ENCODE results near the gene LDLRAD2. TPM values are rescaled to one million over a fixed set of nuclear protein-coding genes. Genes with fewer than 3 reads are reported as not detected.
"Not testable (repeated sequence)": the region's sequence is repeated elsewhere in the genome, so short reads cannot be mapped to it uniquely, and the experiment has no call there.

Gene LDLRAD2
- total RNA-seq, 1 donor from 2014 or later: not detected

DNA sequence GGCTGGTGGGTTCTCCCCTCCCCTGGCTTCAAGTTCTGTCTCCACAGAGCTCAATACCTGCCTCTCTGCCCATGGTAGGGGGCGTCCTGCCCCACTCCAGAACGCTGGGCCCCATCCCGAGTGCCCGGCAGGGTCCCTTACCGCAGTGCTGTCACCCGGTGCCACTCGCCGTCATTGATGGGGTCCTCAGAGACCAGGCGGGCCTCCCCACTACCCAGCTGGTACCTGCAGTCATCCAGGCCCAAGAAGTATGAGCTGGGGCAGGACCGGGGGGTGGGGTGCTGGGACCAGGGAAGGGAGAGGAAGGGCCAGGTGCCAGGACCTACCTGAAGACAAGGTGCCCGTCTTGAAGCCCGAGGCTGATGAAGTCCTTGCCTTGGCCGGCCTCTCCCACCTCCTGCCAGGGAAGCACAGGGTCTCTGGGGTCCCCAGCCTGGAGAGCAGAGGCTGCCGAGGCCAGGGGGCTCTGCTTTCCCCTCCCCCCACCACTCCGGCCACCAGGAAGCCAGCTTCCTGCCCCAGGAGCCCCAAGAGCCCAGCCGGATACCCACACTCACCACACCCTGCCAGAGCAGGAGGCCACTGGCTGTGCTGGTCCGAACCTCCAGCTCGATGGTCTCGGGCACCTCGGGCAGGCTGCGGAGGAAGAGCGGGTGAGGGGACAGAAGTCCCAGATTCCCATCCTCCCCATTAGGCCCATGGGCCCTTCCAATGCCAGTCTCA lies 12.1 kb downstream of the LDLRAD2 start:
- DNase-seq (ENCODE audit: low read depth in 2 of 2): no peak

DNA sequence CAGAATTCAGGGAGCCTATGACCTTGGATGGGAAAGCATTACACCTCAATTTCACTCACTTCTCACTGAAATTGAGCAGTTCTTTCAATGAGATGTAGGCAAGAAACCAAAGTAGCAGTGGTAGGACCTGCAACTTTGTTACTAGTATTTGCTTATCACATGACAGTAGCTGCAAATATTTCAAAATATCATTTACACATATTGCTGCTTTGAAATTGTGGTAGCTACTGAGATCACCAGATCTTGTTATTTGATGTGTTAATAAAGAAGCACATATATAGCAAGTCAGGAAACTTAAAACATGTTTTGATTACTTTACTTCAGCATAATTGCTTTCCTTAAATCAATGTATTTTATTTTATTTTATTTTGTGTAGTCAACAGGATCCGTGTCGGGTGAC lies 12.9 kb downstream of the LDLRAD2 start:
- DNase-seq (ENCODE audit: low read depth in 2 of 2): no peak

DNA sequence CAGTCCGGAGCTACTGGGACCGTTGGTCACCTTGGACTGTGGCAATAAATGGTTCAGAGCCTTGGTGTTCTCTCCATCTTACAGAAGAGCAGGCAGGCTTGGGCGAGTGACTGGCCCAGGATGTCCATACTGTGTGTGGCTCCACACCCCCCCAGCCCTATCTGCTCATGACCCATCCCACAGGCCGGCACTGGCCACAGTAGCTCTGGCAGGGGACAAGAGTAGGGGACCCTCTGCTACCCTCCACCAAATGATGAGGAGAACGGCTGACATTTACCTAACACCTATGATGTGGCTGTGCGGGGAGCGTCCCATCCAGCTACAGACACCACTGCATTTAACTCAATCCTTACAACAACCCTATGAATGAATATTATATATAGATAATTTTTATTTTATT lies 13.3 kb downstream of the LDLRAD2 start:
- no peak for DNase-seq (ENCODE audit: low read depth in 2 of 2)

DNA sequence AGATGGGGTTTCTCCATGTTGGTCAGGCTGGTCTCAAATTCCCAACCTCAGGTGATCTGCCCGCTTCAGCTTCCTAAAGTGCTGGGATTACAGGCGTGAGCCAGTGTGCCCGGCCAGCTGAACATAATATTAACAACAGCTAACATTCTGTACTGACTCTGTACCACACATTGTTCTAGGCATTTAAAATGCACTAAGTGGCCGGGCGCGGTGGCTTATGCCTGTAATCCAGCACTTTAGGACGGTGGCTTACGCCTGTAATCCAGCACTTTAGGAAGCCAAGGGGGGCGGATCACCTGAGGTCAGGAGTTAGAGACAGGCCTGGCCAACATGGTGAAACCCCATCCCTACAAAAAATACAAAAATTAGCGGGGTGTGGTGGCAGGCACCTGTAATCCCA lies 14.6 kb downstream of the LDLRAD2 start:
- not testable (repeated sequence) for DNase-seq (ENCODE audit: low read depth in 2 of 2)

DNA sequence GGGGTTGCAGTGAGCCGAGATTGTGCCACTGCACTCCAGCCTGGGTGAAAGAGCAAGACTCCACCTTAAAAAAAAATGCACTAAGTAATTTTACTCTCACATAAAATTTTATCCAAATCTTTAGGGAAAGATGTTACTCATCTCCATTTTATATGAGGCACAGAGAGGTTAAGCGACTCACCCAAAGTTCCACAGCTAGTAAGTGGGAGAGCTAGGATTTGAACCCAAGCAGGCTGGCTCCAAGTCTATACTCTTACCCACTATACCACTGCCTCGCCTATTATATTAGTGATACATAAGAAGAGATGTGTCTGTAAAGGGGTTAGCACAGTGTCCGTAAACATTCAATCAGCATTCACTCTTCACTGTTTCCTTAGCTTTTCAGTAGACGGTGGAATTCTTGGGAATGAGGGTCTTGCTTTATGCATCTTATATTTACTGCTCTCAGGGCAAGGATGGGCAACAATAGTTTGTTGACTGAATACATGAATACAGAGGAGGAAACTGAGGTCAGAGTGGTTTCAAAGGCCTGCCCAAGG lies 15.1 kb downstream of the LDLRAD2 start:
- no peak for DNase-seq (ENCODE audit: low read depth in 2 of 2)

DNA sequence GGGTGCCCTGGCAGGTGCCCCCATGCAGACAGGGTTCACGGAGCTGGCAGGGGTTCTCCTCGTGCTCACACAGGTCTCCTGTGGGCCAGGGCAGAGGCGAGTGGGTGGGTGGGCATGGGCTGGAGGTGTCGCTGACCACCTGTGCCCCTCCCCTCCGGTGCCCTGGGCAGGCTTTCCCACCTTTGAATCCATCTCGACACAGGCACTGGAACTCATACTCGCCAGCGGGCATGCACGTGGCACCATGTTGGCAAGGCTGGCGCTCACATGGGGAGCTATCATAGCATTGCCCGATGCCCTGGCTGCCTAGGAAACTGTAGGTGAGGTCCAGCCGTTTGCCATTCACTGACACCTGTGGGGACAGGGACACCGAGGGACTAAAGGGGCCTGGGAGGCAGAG lies 16.0 kb downstream of the LDLRAD2 start:
- no peak for DNase-seq (ENCODE audit: low read depth in 2 of 2)

DNA sequence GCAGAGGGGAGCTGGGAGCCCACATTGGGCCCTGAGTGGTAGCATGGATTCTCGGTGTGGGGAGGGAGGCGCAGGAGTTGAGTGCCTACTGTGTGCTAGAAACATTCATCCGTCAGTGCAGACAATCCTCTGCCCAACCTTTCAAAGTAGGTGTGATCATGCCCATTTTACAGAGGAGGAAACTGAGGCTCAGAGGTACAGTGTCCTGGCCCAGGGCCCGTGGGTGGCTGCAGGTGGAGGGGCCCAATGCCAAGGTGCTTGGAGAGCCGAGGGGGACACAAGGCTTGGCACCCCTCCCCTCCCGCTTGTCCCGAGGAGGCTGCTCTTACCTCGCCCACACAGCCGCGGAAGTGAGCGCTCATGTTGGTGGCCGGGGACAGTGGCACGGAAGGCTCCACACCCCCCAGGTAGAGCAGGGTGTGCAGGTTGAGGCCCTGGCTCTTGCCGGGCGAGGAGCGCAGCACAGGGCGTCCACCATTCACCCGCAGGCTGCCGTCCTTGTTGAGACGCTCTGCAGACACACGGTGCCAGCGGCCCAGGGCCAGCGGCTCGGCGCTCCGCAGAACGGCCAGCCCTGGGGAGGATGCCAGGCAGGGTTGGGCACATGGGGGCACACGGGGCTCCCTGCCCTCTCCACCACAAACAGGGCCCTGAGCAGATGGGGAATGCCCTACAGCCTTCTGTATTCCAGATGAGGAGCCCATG lies 16.6 kb downstream of the LDLRAD2 start:
- DNase-seq (ENCODE audit: low read depth in 2 of 2): no peak

DNA sequence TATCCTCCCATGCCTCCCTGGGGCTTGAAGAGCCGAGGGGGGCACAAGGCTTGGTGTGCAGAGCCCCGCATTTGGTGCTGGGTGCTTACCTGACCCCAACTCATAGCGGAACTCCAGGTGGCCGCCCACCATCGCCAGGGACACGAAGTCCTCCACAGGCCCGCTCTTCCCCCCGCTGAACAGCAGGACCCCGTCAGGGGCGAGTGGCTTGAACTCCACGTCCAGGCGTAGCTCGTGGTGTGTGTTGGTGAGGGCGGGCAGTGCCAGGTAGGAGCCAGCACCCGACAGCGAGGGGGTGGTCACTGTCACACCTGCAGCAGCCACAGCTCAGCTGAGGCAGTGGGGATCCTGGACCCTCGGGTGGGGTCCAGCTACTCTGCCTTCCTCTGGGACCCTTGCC lies 17.2 kb downstream of the LDLRAD2 start:
- DNase-seq (ENCODE audit: low read depth in 2 of 2): no peak

DNA sequence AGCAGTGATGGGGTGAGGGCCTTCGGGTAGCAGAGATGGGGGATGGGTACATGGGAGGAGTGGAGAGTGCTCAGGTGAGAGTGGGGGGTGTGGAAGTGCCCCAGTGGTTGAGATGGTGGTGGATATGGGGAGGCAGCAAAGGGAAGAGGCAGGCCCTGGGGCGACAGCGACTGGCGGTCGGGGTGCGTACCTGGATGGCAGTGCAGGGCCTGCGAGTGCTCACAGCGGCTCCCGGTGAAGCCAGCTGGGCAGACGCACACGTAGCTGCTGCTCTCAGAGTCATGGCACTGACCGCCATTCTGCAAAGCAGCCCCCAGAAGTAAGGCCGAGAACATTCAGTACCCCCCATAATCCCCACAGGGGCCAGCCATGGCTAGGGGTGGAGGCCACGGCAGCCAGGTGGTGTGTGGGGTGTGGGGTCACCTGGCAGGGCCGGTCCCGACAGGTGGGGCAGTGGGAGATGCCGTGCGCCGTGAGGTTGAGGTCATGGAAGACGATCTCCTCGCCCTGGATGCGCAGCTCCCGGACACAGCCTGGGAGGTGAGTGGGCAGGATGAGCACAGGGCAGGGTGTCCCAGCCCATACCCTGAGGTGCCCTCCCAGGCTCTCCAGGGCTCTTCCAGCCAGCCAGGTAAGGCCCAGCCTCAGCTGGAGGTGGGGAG lies 18.9 kb downstream of the LDLRAD2 start:
- no peak for DNase-seq (ENCODE audit: low read depth in 2 of 2)

DNA sequence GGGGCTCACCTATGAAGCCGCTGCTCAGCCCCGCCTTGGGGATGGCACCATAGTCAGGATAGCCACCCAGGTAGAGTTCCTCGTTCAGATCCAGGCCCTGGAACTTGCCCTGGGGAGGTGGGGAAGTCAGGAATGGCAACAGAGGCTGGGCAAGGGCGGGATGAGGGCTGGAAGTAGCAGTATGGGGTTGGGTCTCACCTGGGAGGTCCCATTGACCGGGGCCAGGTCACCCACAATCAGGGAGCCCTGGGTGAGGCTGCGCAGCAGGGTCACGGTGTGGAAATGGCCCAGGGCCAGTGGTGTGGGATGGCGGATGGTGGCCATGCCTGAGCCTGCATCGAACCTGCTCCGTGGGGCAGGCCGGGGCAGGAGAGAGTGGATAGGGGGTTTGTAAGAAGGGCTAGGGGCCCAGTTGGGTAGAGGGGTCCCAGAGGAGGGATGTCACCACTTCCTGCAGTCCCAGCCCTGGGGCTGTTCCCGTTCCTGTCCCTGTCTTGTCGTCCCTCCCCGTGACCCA lies 19.4 kb downstream of the LDLRAD2 start:
- no peak for DNase-seq (ENCODE audit: low read depth in 2 of 2)

DNA sequence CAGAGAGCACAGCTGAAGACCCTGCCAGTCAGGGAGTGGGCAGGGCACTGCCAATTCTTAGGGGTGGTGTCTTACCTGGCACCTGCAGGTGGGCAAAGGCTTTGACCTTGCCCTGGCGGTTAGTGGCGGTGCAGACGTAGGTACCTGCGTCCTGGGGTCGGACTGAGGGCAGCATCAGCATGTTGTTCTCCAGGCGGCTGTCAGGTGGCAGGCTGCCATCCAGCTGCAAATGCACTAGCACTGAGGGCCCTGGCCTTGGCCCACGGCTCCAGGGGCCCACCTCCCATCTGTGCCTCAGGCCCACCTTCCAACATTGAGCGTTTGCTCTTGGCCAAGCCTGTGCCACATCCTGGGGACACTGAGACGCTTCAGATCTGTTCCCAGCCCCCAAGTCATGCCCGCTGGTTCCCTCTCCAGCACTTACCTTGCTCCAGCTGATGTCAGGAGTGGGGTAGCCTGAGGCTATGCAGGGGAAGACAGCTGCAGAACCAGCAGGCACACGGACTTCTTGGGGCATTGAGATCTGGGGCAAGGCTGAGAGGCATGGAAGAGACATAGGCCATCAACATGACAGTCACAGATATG lies 21.4 kb downstream of the LDLRAD2 start:
- DNase-seq (ENCODE audit: low read depth in 2 of 2): no peak

DNA sequence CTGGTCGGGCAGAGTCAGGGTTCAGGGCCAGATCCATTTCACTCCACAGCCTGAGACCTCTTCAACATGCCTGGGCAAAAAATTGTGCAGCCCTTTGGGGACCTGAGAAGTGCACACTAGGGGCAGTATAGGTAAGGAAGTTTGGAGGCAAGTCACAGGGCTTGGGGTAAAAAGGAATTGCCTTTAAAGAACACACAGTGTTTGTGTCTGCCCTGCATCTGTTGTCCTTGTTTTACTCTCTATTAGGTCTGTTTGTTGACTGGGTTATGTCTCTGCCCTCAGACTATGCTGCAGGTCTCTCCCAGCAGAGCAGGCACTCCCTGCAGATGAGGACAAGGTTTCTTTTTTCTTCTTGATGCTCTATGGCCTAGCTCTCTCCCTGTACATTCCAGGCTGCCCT lies 22.0 kb downstream of the LDLRAD2 start:
- DNase-seq (ENCODE audit: low read depth in 2 of 2): no peak

DNA sequence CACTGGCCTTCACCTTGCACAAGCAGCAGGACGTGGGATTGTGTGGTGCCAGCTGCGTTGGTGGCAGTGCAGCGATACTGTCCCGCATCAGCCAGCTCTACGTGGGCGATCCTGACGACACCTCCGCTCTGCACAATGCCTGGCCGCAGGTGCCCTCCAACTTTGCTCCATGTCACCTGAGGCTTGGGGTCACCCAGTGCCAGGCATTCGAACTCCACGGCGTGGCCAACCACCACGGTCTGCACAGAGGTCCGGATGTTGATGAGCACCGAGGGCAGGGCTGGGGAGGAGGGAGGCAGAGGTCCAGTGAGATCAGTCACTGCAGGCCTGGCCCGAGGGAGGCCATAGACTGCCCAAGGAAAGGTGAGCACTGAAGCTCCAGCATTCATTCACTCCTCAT lies 22.6 kb downstream of the LDLRAD2 start:
- DNase-seq (ENCODE audit: low read depth in 2 of 2): no peak

DNA sequence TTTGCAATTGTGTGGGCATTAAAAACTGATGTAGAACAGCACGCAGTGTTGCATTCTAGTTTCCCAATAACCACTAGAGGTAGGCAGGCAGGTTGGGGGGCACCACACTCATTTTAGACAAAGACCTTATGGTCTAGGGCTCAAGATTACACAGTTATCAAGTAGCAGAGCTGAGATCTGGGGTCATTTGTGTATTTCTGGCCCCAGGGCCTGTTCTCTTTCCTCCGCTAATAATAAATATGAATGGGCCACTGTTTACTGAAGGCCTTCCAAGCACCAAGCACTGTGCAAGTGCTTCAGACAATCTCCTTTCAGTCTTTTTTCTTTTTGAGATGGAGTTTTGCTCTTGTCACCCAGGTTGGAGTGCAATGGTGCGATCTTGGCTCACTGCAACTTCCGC lies 23.9 kb downstream of the LDLRAD2 start:
- DNase-seq (ENCODE audit: low read depth in 2 of 2): no peak

DNA sequence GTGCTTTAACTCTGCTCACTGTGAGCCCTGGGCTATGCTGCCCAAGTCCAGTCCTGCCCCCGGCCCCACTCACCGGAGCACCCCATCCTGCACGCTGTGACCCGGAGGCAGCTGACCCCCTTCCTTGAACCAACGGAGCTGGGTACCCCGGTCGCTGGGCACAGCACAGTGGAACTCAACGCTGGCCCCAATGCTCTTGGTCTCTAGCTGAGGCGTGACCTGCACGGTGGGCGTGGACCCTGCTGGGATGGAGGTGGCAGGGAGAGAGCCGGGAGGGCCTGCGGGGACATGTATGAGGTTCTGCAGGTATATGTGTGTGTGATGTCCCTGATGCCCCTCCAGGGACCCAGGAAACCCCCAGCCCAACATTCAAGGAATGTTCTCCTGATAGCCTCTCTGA lies 24.7 kb downstream of the LDLRAD2 start:
- no peak for DNase-seq (ENCODE audit: low read depth in 2 of 2)

DNA sequence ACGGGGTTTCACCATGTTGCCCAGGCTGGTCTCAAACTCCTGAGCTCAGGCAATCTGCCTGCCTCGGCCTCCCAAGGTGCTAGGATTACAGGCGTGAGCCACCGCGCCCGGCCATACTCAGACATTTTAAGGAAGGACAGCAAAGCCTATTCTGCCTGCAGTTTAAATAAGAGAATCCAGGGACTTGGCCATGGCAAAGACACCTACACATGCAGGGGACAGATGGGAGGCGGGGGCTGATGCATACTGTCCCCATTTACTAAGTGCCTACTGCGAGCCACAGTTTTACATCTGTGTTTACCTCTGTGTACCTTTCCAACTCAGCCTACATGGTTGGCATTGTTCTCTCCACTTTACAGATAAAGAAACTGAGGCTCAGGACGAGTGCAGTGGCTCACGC lies 25.4 kb downstream of the LDLRAD2 start:
- no peak for DNase-seq (ENCODE audit: low read depth in 2 of 2)

DNA sequence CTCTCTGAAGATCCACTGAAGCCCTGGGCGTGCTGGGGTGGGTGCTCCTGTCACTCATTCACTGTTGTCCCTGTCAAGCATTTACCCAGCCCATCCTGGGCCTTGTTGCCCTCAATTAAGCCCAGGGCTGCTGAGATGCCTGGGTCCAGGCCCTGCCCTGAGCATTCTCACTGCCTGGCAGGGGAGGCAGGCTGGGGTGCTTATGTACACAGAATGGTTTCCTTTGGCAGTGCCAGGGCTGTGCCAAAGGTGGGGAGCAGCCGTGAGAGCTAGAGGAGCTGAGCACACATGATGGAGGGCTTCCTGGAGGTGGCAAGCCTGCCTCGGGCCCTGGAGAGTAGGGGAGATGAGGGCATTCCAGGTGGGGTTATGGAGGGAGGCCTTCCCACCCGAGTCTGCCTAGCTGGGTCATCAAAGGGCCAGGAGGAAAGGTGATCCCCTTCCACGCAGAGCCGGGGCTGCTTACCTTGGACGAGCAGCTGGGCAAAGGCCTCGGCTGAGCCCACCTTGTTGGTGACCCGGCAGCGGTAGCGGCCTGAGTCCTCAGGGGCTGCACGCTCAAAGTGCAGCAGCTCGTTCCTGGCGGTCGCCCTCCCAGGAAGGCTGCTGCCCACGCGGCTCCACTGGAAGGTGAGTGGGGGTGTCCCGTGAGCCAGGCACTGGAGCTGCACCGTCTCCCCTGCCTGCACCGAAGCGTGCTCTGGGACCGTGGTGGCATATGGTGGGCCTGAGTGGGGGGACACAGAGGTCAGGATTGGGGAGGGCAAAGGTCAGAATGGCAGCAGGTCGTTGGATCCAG lies 26.5 kb downstream of the LDLRAD2 start:
- DNase-seq (ENCODE audit: low read depth in 2 of 2): no peak

DNA sequence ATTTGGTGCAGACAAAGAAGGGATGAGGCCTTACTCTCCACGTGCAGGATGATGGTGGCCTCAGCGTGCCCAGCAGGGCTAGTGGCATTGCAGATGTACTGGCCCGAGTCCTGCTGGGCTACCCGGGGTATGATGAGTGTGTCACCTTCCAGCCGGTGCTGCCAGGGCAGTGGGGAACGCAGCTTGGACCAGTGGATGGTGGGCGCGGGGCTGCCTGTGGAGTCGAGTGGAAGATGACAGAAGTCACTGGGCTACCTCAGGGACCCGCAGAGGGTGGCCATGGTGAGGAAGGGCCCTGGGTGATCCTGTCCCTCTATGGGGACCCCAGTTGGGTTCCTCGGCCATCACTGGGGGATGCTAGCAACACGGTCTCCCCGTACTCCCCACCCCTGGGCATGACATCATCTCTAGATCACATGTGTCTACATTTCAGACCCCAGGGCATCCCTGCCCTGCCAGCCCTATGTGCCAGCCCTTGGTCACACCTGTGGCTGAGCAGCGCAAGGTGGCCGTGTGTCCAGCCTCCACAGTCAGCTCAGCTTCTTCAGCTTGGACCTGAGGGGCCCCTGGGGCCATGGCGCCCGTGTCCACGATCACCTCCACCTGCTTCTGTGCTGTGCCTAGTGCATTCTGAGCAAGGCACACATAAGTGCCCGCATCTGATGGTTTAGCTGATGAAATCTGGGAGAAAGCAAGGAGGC lies 27.4 kb downstream of the LDLRAD2 start:
- no peak for DNase-seq (ENCODE audit: low read depth in 2 of 2)

DNA sequence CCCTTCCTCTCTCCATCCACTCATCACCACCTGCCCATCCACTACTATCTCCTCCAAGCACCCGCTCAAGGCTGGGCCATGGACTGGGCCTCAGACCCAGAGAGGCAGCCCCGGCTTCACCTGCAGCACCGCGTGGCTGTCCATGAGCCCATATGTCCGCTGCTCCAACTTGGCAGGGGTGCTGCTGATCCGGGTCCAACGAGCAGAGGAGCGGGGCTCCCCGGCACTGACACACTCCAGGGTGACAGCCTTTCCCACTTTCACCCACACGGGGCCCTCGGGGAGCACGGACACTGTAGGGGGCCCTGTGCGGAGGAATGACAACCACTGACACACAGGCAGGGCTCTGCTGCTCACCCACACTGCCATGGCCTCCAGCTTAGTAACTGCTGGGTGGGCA lies 28.9 kb downstream of the LDLRAD2 start:
- no peak for DNase-seq (ENCODE audit: low read depth in 2 of 2)

DNA sequence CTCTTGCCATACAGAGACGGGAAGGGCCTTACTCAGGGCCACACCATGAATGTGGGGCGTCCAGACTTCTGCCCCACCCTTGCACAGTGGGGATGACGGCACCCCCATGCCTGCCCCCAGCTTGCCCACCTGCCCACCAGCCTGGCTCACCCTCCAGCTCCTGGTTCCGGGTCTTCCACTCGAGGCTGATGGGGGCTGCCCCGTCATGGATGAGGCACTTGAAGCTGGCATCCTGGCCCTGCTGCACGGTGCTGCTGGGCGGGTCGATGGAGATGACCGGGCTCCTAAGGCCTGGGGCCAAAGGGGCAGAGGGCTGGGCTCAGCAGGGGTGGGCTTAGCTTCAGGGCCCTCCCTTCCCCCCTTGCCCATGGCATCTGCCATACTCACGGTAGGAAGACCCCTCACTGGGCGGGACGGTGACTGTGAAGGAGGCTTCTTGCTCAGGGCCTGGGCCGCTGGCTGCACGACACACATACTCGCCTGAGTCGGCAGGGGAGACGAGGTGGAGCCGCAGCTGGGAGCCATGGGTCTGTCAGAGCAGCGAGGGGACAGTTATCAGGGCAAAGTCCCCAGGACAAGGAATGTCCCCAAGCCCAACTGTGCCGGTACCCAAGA lies 29.9 kb downstream of the LDLRAD2 start:
- no peak for DNase-seq (ENCODE audit: low read depth in 2 of 2)

Data from lung microvascular endothelial cell (primary cell).